ENCODE measurements around the gene SPATA13. TPM values are rescaled to one million over a fixed set of nuclear protein-coding genes. Genes with fewer than 3 reads are reported as not detected.

The SPATA13 gene
- total and polyA plus RNA-seq, 8 donors = 3.6 to 156 (median 48.6) TPM

DNA sequence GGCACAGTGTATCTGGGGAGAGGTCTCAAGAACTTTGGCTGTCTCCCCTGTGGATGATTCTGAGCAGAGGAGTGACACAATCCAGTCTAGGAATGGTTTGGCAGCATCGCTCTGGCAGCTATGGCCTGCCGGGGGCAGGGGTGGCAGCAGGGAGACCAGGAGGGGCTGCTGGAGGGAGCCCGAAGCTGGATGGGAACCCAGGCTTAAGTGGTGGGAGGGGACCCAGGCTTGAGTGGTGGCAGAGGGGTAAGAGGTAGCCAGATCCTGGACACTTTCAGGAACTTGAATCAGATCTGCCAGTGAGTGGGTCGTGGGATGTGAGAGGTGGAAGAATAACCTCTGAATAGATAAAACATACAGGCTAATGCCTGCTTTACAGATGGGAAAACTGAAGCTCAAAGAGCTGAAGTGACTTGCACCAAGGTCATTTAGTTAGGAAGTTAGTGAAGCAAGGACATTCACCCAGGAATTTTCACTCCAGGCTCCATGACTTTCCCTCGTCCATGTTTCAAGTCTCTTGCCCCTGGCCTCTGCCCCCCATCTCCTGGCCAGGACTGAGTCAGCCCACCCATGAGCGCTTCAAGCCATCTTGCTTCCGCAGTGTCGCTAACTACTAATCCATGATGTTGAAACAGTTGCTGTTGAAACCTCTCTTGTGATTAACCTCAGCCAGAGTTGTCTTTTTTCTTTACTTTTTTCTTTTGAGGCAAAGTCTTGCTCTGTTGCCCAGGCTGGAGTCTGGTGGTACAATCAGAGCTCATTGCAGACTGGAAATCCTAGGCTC is 119.0 kb downstream of the SPATA13 start:
- H3K27ac ChIP-seq = no peak overlapping the region
- peak in 1 of 2 donors; percentile 22 for DNase-seq
- intact Hi-C loops (cut with DNase I; ENCODE audit: low total_unique reads) = no loop called here

DNA sequence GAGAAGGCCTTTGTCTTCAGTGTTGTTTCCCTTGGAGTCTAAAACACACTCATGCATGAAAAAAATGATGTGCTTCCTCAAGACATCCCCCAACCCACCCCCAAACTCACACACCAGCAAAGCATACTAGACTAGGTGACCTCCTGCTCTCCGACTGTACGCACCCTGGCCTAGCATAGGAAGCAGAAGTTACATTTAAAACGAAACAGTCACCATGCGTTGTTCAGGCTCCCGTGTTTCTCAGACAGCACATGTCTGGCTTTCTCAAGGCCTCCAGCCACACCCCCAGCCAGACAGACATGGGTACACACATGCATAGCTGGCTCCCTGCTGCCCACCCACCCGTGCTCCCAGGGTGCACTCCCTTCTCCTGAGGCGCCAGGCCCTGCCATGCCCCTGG is 120.2 kb downstream of the SPATA13 start:
- Histone ChIP-seq H3K4me3 (no peak overlapping the region), H3K9me3 (no peaks in the 10 kb centered on the region), H3K27ac (no peak overlapping the region), H3K4me1 (peaks cover 0 to 26% (median 11%) of the 10 kb centered on the region in 4 donors), H3K36me3 (peaks cover 8 to 60% (median 43%) of the 10 kb centered on the region in 4 donors), H3K27me3 (no peaks in the 10 kb centered on the region)
- 79 to 93% (median 85%) methylated on average over 7 of the region's 7 CpGs for WGBS, 5 donors
- TF ChIP-seq POLR2AphosphoS5 (IDR thresholded peaks at IDR 0.05) (no peak), POLR2A (IDR thresholded peaks at IDR 0.05) (no peak)
- TF ChIP-seq, protein P1, sequence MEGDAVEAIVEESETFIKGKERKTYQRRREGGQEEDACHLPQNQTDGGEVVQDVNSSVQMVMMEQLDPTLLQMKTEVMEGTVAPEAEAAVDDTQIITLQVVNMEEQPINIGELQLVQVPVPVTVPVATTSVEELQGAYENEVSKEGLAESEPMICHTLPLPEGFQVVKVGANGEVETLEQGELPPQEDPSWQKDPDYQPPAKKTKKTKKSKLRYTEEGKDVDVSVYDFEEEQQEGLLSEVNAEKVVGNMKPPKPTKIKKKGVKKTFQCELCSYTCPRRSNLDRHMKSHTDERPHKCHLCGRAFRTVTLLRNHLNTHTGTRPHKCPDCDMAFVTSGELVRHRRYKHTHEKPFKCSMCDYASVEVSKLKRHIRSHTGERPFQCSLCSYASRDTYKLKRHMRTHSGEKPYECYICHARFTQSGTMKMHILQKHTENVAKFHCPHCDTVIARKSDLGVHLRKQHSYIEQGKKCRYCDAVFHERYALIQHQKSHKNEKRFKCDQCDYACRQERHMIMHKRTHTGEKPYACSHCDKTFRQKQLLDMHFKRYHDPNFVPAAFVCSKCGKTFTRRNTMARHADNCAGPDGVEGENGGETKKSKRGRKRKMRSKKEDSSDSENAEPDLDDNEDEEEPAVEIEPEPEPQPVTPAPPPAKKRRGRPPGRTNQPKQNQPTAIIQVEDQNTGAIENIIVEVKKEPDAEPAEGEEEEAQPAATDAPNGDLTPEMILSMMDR (IDR thresholded peaks at IDR 0.05) = no peak
- peak in 1 of 2 donors; percentile 23 for DNase-seq
- intact Hi-C loops (cut with DNase I; ENCODE audit: low total_unique reads) = no loop called here

More for the DNA sequence above, 119.0 kb downstream of the SPATA13 start:
- TF ChIP-seq POLR2A (IDR thresholded peaks at IDR 0.05) = no peak
- Histone ChIP-seq H3K36me3 (peaks cover 0 to 48% (median 31%) of the 10 kb centered on the region in 4 donors), H3K27me3 (no peaks in the 10 kb centered on the region), H3K9me3 (no peaks in the 10 kb centered on the region), H3K4me1 (peaks cover 0 to 35% (median 19%) of the 10 kb centered on the region in 4 donors), H3K4me3 (no peak overlapping the region)
- 85 to 93% (median 90%) methylated on average over 8 of the region's 8 CpGs for WGBS, 5 donors

DNA sequence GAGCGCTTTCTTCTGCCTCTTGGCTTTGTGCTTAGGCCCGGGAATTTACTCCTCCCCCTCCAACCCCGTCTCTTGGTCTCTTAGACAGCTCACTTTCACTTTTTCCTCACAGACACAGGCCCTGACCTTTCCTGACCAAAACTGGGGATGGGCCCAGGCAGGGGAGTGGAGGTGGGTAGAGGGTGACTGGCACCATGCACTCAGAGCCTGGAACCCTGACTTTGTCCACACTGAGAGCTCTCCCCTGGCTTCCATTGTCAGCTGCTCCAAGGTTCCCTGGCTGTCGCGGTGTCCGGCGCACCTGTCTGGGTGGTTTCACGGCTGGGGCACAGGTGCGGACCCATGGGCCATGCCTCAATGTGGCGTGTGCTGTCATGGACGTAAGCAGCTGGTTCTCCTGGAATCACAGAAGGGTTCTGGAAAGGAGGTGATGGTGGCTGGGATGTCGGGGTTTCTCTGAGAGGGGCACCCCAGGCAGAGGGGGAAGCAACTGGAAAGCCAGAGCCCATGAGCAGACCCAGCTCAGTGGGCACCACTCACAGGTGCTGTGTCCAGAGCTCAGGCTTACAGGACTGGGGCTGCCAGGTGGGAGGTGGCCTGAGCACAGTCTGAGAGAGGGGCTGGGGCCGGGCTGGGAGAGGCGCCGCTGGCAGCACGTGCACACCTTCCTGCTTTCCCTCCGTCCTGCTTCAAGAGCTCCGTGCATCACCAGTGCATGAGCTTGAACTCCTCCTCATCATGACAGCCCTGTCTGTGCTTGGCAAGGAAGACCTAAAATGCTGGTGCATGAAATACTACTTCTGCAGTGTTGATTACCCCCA is 120.9 kb downstream of the SPATA13 start:
- H3K9me3 ChIP-seq = no peaks in the 10 kb centered on the region
- H3K27me3 ChIP-seq = no peaks in the 10 kb centered on the region
- TF ChIP-seq, protein P1 (IDR thresholded peaks at IDR 0.05) = no peak
- TF ChIP-seq POLR2AphosphoS5 (IDR thresholded peaks at IDR 0.05) (no peak), POLR2A (IDR thresholded peaks at IDR 0.05) (no peak), EP300 (IDR thresholded peaks at IDR 0.05) (no peak)
- H3K36me3 ChIP-seq = peaks cover 15 to 67% (median 49%) of the 10 kb centered on the region in 4 donors
- H3K4me1 ChIP-seq = peaks cover 0 to 24% (median 11%) of the 10 kb centered on the region in 4 donors
- peak in 1 of 2 donors; percentile 22 for DNase-seq
- H3K4me3 ChIP-seq = no peak overlapping the region
- WGBS, 5 donors = 87 to 98% (median 94%) methylated on average over 14 to 18 of the region's 18 CpGs
- H3K27ac ChIP-seq = no peak overlapping the region
- intact Hi-C loops (cut with DNase I; ENCODE audit: low total_unique reads) = no loop called here

DNA sequence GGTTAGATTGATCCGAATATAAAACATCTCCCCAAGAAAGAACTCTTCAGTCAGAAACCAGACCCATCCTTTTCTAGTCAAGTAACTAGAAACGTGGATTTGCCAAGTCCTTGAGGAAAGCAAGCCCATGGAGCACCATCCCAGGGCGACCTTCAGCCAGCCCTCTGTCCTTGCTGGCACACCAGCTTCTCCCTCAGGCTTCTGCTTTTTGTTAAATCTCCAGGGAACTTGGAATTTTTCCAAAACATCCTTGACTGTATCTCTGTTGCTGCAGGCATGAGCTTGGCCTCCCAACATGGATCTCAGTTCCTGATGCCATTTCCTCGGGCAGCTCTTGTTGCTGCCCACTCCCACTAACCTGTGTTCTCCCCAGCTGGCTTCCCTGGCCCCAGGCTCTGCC is 121.7 kb downstream of the SPATA13 start:
- DNase-seq = peak in 1 of 2 donors; percentile 5
- Histone ChIP-seq H3K27ac (no peak overlapping the region), H3K36me3 (peaks cover 23 to 75% (median 58%) of the 10 kb centered on the region in 4 donors), H3K27me3 (no peaks in the 10 kb centered on the region), H3K4me3 (no peak overlapping the region), H3K9me3 (no peaks in the 10 kb centered on the region), H3K4me1 (peaks cover 0 to 23% (median 10%) of the 10 kb centered on the region in 4 donors)
- intact Hi-C loops (cut with DNase I; ENCODE audit: low total_unique reads) = no loop called here
- TF ChIP-seq, protein P1 (IDR thresholded peaks at IDR 0.05) = no peak
- TF ChIP-seq EP300 (IDR thresholded peaks at IDR 0.05) (no peak), POLR2AphosphoS5 (IDR thresholded peaks at IDR 0.05) (no peak), POLR2A (IDR thresholded peaks at IDR 0.05) (no peak)
- 70 to 91% (median 77%) methylated on average over 4 of the region's 4 CpGs for WGBS, 5 donors

Measured in stomach (tissue), 9 donors.